Stimulated activated CD4-positive, alpha-beta T cell treated with anti-CD3 and anti-CD28 coated beads, Interleukin-2, amount 100 ng/mL, for 24 hours (primary cell): ENCODE data around the gene NPM3.
A peak's percentile ranks its signal among the peaks of the same experiment; 100 is the strongest.

Source experiments
- DNase-seq, 2 donors: peaks; one replicate each; pipeline ENCODE4 v3.0.0-alpha.2; 2020

The NPM3 gene

GRCh38 chr10:101782811-101783735 lies at the start of gene NPM3:
Gene NPM3 (minus strand): TSS chr10:101783446. CDS start chr10:101783390, 56 bp downstream.
- DNase-seq, result peak; percentile 91

- no peak for DNase-seq
Observed at GRCh38 chr10:101832325-101832771, 49.1 kb upstream of the NPM3 start.

GRCh38 chr10:101831169-101831811 lies 48.0 kb upstream of the NPM3 start:
- DNase-seq, result no peak

- peak; percentile 90 to 93 for DNase-seq
Observed at GRCh38 chr10:101830322-101831168, 47.3 kb upstream of the NPM3 start.

GRCh38 chr10:101829561-101830315 lies 46.5 kb upstream of the NPM3 start:
- peak; percentile 57 to 64 for DNase-seq

- no peak for DNase-seq
Observed at GRCh38 chr10:101828766-101829551, 45.7 kb upstream of the NPM3 start.

- DNase-seq, result no peak
Observed at GRCh38 chr10:101827919-101828600, 44.8 kb upstream of the NPM3 start.

GRCh38 chr10:101826852-101827434 lies 43.7 kb upstream of the NPM3 start:
- DNase-seq, result no peak

- no peak for DNase-seq
Observed at GRCh38 chr10:101824736-101825135, 41.5 kb upstream of the NPM3 start.

- DNase-seq, result peak in 1 of 2 donors; percentile 37
Observed at GRCh38 chr10:101818872-101819633, 35.8 kb upstream of the NPM3 start.

- DNase-seq, result peak; percentile 96 to 98
Observed at GRCh38 chr10:101818119-101818871, 35.0 kb upstream of the NPM3 start, which contains the start of gene OGA. Gene OGA (minus strand): TSS chr10:101818444. CDS start chr10:101818022, 422 bp downstream.

- DNase-seq, result peak; percentile 42 to 47
Observed at GRCh38 chr10:101817337-101818118, 34.3 kb upstream of the NPM3 start.

- no peak for DNase-seq
Observed at GRCh38 chr10:101816913-101817336, 33.7 kb upstream of the NPM3 start.

GRCh38 chr10:101816376-101816775 lies 33.1 kb upstream of the NPM3 start:
- no peak for DNase-seq

- DNase-seq, result no peak
Observed at GRCh38 chr10:101814466-101815071, 31.3 kb upstream of the NPM3 start.

GRCh38 chr10:101812606-101813005 lies 29.4 kb upstream of the NPM3 start:
- DNase-seq, result no peak

GRCh38 chr10:101807158-101807557 lies 23.9 kb upstream of the NPM3 start:
- DNase-seq, result no peak
